CD14-positive monocyte (primary cell): ENCODE data around the gene ENTPD5. TPM values are rescaled to one million over a fixed set of nuclear protein-coding genes. Genes with fewer than 3 reads are reported as not detected.

Experiments
- DNase-seq, 3 donors: peaks; one replicate each; pipeline ENCODE4 v3.0.0-alpha.2; 2011 to 2022
- H2AFZ ChIP-seq: 2 replicates; pipeline ENCODE4 v1.6.0; 2012; ENCODE audit warnings: mild to moderate bottlenecking, low read depth, low read length, inconsistent platforms; ENCODE audit not compliant: insufficient read depth, poor library complexity, severe bottlenecking
- H3K27ac ChIP-seq, 2 donors: 1 replicate in 1 of 2; 2 replicates in 1 of 2; pipeline ENCODE4 v1.5.1; 2012 to 2013; ENCODE audit warnings: low read length in 2 of 2, control low read depth in 1 of 2, inconsistent platforms in 1 of 2, low read depth in 1 of 2, mild to moderate bottlenecking in 1 of 2
- H3K27me3 ChIP-seq, 2 donors: one replicate each; pipeline versions ENCODE4 v1.6.0 to v1.6.1; 2011 to 2013; ENCODE audit warnings: low read length in 2 of 2; ENCODE audit not compliant: control insufficient read depth in 2 of 2, insufficient read depth in 2 of 2
- H3K36me3 ChIP-seq, 2 donors: replicated peaks in 1 of 2; 1 replicate in 1 of 2; 2 replicates in 1 of 2; pipeline versions ENCODE4 v1.5.1 to v1.6.1; 2012 to 2013; ENCODE audit warnings: low read length in 2 of 2, control low read depth in 1 of 2, inconsistent platforms in 1 of 2, mild to moderate bottlenecking in 1 of 2; ENCODE audit not compliant: insufficient read depth in 2 of 2, control insufficient read depth in 1 of 2
- H3K4me1 ChIP-seq, 2 donors: 1 replicate in 1 of 2; 2 replicates in 1 of 2; pipeline versions ENCODE4 v1.5.1 to v1.6.1; 2012 to 2013; ENCODE audit warnings: low read length in 2 of 2, control low read depth in 1 of 2, inconsistent platforms in 1 of 2, mild to moderate bottlenecking in 1 of 2, moderate library complexity in 1 of 2; ENCODE audit not compliant: insufficient read depth in 2 of 2, control insufficient read depth in 1 of 2
- H3K4me2 ChIP-seq: replicated peaks from 2 replicates; pipeline ENCODE3; 2012; ENCODE audit warnings: low read length, moderate library complexity, mild to moderate bottlenecking; ENCODE audit not compliant: poor library complexity, severe bottlenecking; ENCODE audit errors: extremely low read depth
- H3K4me3 ChIP-seq, 3 experiments: fragments of 200-600 bp in 1 of 3; sonication (generic) in 1 of 3; replicated peaks in 1 of 3; 1 replicate in 2 of 3; 2 replicates in 1 of 3; pipeline ENCODE4 v1.5.1; 2011 to 2013; ENCODE audit warnings: low read length in 3 of 3, mild to moderate bottlenecking in 3 of 3, control low read depth in 2 of 3, low read depth in 2 of 3, inconsistent platforms in 1 of 3, moderate library complexity in 1 of 3
- H3K79me2 ChIP-seq: 2 replicates; pipeline ENCODE4 v1.6.0; 2012; ENCODE audit warnings: mild to moderate bottlenecking, control low read depth, inconsistent platforms, low read length, moderate library complexity; ENCODE audit not compliant: insufficient read depth
- H3K9ac ChIP-seq: 2 replicates; pipeline ENCODE4 v1.6.0; 2017; ENCODE audit warnings: low read length, mild to moderate bottlenecking; ENCODE audit not compliant: insufficient read depth, poor library complexity, severe bottlenecking
- H3K9me3 ChIP-seq, 2 donors: replicated peaks in 1 of 2; 1 replicate in 1 of 2; 2 replicates in 1 of 2; pipeline versions ENCODE4 v1.5.1 to v1.6.1; 2012 to 2013; ENCODE audit warnings: low read length in 2 of 2, control low read depth in 1 of 2; ENCODE audit not compliant: control insufficient read depth in 1 of 2, insufficient read depth in 1 of 2
- H4K20me1 ChIP-seq: 2 replicates; pipeline ENCODE4 v1.6.0; 2012; ENCODE audit warnings: mild to moderate bottlenecking, low read length, control low read depth, moderate library complexity; ENCODE audit not compliant: insufficient read depth
- H3K27ac Mint-ChIP-seq, 7 donors: one replicate each; pipeline ENCODE4 v1.8.0; 2020; ENCODE audit warnings: mild to moderate bottlenecking in 7 of 7, mixed read lengths in 7 of 7, moderate library complexity in 6 of 7, inconsistent platforms in 2 of 7
- H3K27me3 Mint-ChIP-seq, 3 donors: one replicate each; pipeline ENCODE4 v1.8.0; 2021 to 2022; ENCODE audit warnings: low read depth in 3 of 3, mild to moderate bottlenecking in 3 of 3, mixed read lengths in 3 of 3, moderate library complexity in 3 of 3, inconsistent platforms in 1 of 3
- H3K36me3 Mint-ChIP-seq, 2 donors: one replicate each; pipeline ENCODE4 v1.8.0; 2020; ENCODE audit warnings: mixed read lengths in 2 of 2, inconsistent platforms in 1 of 2, mild to moderate bottlenecking in 1 of 2
- H3K4me1 Mint-ChIP-seq: one replicate; pipeline ENCODE4 v1.8.0; 2020; ENCODE audit warnings: mild to moderate bottlenecking, mixed read lengths
- H3K4me3 Mint-ChIP-seq, 2 donors: one replicate each; pipeline ENCODE4 v1.8.0; 2020; ENCODE audit warnings: mild to moderate bottlenecking in 2 of 2, mixed read lengths in 2 of 2, moderate library complexity in 1 of 2
- H3K9me3 Mint-ChIP-seq, 7 donors: one replicate each; pipeline ENCODE4 v1.8.0; 2020 to 2022; ENCODE audit warnings: mixed read lengths in 7 of 7, mild to moderate bottlenecking in 6 of 7, moderate library complexity in 6 of 7, inconsistent platforms in 2 of 7
- WGBS: methylation state at CpG from one replicate; pipeline ENCODE4 v1.1.5; 2013; ENCODE audit warnings: missing lambda C conversion rate; ENCODE audit not compliant: insufficient coverage; 5-methylcytosine and 5-hydroxymethylcytosine counted together
- intact Hi-C, 2 donors: fragments of 100-400 bp; cut with micrococcal nuclease; formaldehyde crosslinking; loops; one replicate each; pipeline versions ENCODE4 v1.15.0 to v1.15.1; 2023
- polyA plus RNA-seq, 3 donors: library from polyadenylated mRNA; depleted of rRNA in 1 of 3; unstranded in 2 of 3; stranded (reverse) in 1 of 3; fragments of 300-500 nt in 2 of 3; fragments of >200 nt in 1 of 3; fragmentation: Illumina TruSeq in 2 of 3; gene quantifications; 1 replicate in 2 of 3; 2 replicates in 1 of 3; pipeline ENCODE4 v1.2.3, GENCODE V29; 2012 to 2021
- TF ChIP-seq, protein P1 (sequence below): fragments of 200-600 bp; IDR thresholded peaks from one replicate; pipeline ENCODE4 v1.8.0; 2022; ENCODE audit warnings: antibody characterized with exemption, mild to moderate bottlenecking

ENTPD5 gene
- polyA plus RNA-seq, 3 donors, result 2.3 to 4.3 (median 2.7) TPM

DNA sequence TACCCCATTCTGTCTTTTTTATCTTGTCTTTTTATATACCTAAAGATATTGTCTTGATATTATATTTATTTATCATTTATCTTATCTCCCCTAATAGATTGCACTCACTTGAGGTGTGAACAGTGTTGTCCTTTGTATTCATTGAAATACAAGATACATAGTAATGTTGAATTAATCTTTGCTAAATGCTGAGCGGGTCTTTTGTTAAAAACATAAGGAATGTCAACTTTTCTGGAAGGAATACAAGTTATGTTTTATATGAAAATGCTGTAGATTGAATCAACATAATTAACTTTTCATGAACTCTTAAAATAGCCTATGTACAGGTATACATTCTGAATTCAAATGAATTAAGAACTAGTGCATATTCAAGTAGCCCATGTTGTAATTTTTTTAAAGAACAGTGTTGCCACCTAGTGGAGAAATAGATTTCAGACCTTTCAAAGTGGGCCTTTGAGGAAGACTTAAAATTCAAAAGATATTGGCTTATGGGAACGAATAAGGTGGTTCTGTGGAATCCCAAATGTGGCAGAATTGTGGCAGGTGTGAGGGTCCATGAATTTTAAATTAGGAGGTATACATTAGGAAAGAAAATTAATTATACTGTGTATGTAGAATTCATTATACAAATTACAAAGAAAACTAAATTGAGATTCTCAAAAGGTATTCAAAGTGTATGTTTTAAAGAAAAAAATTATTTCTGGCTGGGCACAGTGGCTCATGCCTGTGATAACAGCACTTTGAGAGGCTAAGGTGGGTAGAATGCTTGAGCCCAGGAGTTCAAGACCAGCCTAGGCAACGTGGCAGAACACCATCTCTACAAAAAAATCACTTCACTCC is 19.2 kb upstream of the ENTPD5 start:
- Histone ChIP-seq H4K20me1 (no peaks in the 10 kb centered on the region), H3K36me3 (no peaks in the 10 kb centered on the region), H3K27me3 (no peaks in the 10 kb centered on the region), H3K4me3 (no peak overlapping the region), H3K9me3 (no peaks in the 10 kb centered on the region), H2AFZ (no peak overlapping the region), H3K4me2 (no peak overlapping the region), H3K27ac (no peak overlapping the region), H3K79me2 (no peaks in the 10 kb centered on the region), H3K4me1 (peaks cover 0 to 5% of the 10 kb centered on the region in 2 donors), H3K9ac (no peak overlapping the region)
- Mint-ChIP-seq H3K4me1 (peaks cover 6% of the 10 kb centered on the region), H3K4me3 (no peak overlapping the region), H3K27me3 (peaks cover 0 to 2% (median 2%) of the 10 kb centered on the region in 3 donors), H3K36me3 (no peaks in the 10 kb centered on the region), H3K27ac (no peak overlapping the region), H3K9me3 (no peaks in the 10 kb centered on the region)
- TF ChIP-seq, protein P1, sequence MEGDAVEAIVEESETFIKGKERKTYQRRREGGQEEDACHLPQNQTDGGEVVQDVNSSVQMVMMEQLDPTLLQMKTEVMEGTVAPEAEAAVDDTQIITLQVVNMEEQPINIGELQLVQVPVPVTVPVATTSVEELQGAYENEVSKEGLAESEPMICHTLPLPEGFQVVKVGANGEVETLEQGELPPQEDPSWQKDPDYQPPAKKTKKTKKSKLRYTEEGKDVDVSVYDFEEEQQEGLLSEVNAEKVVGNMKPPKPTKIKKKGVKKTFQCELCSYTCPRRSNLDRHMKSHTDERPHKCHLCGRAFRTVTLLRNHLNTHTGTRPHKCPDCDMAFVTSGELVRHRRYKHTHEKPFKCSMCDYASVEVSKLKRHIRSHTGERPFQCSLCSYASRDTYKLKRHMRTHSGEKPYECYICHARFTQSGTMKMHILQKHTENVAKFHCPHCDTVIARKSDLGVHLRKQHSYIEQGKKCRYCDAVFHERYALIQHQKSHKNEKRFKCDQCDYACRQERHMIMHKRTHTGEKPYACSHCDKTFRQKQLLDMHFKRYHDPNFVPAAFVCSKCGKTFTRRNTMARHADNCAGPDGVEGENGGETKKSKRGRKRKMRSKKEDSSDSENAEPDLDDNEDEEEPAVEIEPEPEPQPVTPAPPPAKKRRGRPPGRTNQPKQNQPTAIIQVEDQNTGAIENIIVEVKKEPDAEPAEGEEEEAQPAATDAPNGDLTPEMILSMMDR, result peak; percentile 80
- peak; percentile 34 to 59 (median 43) for DNase-seq
- no CpG with 5 or more reads among the region's 3 CpGs for WGBS
- intact Hi-C loops, result no loop called here

- peaks cover 0 to 2% (median 2%) of the 10 kb centered on the region in 3 donors for H3K27me3 Mint-ChIP-seq
- H3K4me1 Mint-ChIP-seq, result peaks cover 14% of the 10 kb centered on the region
- no peak for DNase-seq
Observed at GRCh38 chr14:74035556-74035955, 16.5 kb upstream of the ENTPD5 start.

More at GRCh38 chr14:74035556-74035955, 16.5 kb upstream of the ENTPD5 start:
- Mint-ChIP-seq H3K9me3 (peaks cover 0 to 3% (median 0%) of the 10 kb centered on the region in 7 donors), H3K4me3 (no peak overlapping the region), H3K27ac (no peak overlapping the region), H3K36me3 (no peaks in the 10 kb centered on the region)
- TF ChIP-seq, protein P1, result no peak
- H3K9me3 ChIP-seq, result no peaks in the 10 kb centered on the region
- H2AFZ ChIP-seq, result no peak overlapping the region
- no peak overlapping the region for H3K27ac ChIP-seq
- no peaks in the 10 kb centered on the region for H3K27me3 ChIP-seq
- H3K4me1 ChIP-seq, result peaks cover 12 to 13% of the 10 kb centered on the region in 2 donors
- H3K9ac ChIP-seq, result no peak overlapping the region
- no peaks in the 10 kb centered on the region for H3K79me2 ChIP-seq
- 100% methylated on average over 1 of the region's 4 CpGs for WGBS
- H3K36me3 ChIP-seq, result no peaks in the 10 kb centered on the region
- H3K4me2 ChIP-seq, result no peak overlapping the region
- H3K4me3 ChIP-seq, result no peak overlapping the region
- no peaks in the 10 kb centered on the region for H4K20me1 ChIP-seq
- intact Hi-C loops, result no loop called here
